Measurements from ENCODE around the gene RASIP1.
"Not testable (repeated sequence)": the region's sequence is repeated elsewhere in the genome, so short reads cannot be mapped to it uniquely, and the experiment has no call there.

RASIP1 gene

DNA sequence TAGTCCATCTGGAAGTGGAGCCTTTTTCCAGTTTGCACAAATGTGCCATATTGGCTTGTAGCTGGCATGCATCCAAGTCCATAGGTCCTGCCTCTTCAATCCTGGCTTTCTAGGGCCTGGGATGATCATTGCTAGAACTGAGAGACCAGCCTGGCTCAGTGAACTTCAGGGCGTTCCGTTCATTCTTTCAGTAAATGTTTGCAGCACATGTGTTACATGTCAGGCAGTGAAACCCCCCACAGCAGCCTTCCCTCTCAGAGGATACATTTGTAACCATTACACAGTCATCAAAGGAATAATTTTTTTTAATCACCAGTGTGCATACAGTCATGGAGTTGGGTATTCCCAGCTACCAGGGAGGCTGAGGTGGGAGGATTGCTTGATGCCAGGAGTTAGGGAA, 35.0 kb downstream of the RASIP1 start:
- no peak for DNase-seq (ENCODE audit: low read depth)

DNA sequence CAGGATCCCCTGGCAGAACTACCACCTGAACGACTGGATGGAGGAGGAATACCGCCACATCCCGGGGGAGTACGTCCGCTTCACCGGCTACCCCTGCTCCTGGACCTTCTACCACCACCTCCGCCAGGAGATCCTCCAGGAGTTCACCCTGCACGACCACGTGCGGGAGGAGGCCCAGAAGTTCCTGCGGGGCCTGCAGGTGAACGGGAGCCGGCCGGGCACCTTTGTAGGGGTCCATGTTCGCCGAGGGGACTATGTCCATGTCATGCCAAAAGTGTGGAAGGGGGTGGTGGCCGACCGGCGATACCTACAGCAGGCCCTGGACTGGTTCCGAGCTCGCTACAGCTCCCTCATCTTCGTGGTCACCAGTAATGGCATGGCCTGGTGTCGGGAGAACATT, 37.1 kb downstream of the RASIP1 start:
- no peak for DNase-seq (ENCODE audit: low read depth)

DNA sequence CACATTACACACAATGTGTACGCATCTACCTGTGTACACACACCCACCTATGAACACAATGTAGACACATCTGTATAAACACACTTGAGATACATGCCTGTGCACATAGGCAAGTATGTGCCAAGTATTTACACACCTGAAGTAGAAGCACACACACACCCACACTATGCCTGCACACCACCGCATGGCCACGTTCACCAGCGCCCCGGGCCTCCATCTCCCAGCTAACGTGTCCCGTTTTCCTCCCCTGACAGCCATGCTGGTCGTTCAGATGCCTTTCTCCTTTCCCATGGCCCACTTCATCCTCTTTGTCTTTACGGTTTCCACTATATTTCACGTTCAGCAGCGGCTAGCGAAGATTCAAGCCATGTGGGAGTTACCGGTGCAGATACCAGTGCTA, 37.7 kb downstream of the RASIP1 start:
- DNase-seq (ENCODE audit: low read depth): no peak

- no peak for DNase-seq (ENCODE audit: low read depth)
Observed at GRCh38 chr19:48698046-48698445, 42.4 kb downstream of the RASIP1 start.

DNA sequence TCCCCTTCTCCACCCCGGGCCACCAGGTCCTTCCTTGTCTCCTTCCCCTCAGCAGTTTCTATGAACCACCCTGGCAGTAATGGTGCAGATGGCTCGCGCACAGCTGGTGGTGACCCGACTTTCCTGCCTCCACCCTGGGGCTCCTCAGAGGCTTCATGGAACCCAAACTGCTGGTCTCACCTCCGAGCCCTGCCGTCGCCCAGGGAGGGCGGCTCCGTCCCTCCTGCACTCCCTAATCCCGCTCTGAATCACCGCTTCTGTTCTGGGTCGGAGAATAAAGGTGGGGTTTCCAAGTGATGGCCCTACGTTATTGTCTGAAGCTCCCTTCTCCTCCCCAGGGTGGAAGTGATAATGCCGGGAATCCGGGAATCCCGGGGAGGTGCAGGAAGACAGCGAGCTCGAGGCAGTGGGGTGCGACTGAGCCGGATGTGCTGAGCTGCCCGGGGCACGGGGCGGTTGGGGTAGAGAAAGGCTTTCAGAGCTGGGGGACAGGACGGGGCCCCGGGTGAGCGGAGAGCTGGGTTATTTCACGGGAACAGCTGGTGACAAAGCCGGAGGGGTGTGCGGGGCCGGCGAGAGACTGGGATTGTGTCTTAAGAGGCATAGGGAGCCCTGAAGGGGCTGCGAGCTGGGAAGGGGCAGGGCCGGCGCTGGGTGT, 43.9 kb downstream of the RASIP1 start:
- DNase-seq (ENCODE audit: low read depth): peak; percentile 11

DNA sequence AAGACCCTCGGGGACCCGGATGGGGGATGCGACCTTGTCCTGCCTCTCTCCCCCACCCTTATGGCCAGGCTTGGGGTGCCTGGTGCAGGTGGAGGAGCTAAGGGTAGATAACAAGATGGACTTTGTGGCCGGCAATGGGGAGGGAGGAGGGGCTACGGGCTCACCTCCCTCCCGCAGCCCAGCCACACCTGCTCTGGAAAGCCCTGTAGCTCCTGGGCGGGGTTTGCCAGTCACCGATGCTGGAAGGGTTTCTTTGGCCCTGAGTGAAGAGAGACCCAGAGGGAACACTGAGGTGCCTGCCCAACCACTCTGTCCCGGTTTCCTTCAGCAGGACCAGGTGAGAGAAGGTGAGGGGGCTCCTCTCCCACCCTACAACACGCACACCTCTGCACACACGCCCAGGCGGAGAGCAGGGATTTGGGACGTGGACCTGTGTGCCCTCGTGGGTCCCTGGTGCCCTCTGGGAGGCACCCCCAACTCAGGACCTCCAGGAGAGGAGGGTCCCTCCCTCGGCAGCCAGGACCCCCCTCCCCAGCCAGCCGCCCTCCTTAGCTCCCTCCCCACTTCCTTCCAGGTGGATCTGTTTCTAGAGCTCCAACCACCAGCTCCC, 44.6 kb downstream of the RASIP1 start, which contains the start of gene FUT2:
FUT2 (plus strand) TSS at position 229 of the 610 bp plus-strand sequence. CDS start 6,986 bp downstream, outside the sequence.
- no peak for DNase-seq (ENCODE audit: low read depth)

GRCh38 chr19:48693629-48694028, 46.8 kb downstream of the RASIP1 start:
- not testable (repeated sequence) for DNase-seq (ENCODE audit: low read depth)

- no peak for DNase-seq (ENCODE audit: low read depth)
Observed at GRCh38 chr19:48689449-48689848, 51.0 kb downstream of the RASIP1 start.

DNA sequence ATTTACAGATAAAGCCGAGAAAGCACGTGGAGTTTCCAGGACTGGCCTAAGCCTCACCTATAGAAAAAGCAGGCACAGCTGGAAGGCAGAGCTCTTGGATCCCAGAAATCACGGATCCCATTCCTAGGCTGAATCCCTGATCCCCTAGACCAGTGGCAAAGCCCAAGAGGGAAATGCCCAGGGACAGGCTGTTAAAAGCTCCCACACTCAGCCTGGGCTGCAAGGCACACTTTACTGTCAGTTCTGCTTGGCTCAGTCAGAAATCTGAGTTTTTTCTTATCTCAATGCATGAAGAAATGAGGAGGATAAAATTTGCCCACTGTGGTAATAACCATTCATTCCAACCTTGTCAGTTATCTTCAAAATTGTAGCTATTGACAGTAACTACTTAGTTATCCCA, 52.6 kb downstream of the RASIP1 start:
- no peak for DNase-seq (ENCODE audit: low read depth)

DNA sequence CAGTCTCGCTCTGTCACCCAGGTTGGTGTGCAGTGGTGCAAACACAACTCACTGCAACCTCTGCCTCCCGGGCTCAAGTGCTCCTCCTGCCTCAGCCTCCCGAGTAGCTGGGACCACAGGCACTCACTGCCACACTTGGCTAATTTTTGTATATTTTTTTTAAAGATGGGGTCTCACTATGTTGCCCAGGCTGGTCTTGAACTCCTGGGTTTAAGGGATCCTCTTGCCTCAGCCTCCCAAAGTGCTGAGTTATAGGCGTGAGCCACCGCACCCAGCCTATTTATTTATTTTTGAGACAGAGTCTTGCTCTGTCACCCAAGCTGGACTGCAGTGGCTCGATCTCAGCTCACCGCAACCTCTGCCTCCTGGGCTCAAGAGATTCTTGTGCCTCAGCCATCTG, 53.8 kb downstream of the RASIP1 start:
- not testable (repeated sequence) for DNase-seq (ENCODE audit: low read depth)

GRCh38 chr19:48686088-48686487, 54.3 kb downstream of the RASIP1 start:
- DNase-seq (ENCODE audit: low read depth): no peak

DNA sequence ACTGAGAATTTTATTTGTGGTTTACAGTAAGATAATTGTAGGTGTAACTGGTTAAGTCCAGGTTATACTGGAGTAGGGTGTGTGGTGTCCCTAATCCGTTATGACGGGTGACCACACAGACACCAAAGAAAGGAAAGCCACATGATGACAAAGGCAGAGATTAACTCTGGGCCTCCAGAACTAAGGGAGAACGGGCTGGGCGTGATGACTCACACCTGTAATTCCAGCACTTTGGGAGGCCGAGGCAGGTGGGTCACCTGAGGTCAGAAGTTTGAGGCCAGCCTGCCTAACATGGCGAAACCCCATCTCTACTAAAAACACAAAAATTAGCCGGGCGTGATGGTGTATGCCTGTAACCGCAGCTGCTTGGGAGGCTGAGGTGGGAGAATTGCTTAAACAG, 54.8 kb downstream of the RASIP1 start:
- no peak for DNase-seq (ENCODE audit: low read depth)

DNA sequence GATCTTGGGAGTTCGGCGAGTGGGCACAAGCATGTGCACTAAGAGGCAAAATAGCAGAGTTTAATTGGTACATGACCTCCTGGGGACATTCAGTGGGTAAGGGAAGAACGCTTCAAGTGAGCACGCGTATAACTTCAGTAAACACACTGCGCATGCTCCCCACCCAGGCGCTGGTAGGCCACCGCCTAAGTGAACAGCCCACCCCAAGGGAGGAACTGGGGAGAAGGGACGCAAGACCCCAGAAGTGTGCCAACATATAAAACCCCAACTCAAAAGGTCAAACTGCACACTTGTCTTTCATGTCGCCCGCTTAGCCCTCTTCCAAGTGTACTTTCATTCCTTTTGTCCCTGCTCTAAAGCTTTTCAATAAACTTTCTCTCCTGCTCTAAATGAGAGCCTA, 57.1 kb downstream of the RASIP1 start:
- DNase-seq (ENCODE audit: low read depth): peak; percentile 14

GRCh38 chr19:48681127-48681470, 59.3 kb downstream of the RASIP1 start:
- DNase-seq (ENCODE audit: low read depth): no peak

GRCh38 chr19:48680436-48681126, 59.8 kb downstream of the RASIP1 start:
- DNase-seq (ENCODE audit: low read depth): no peak

GRCh38 chr19:48680006-48680405, 60.4 kb downstream of the RASIP1 start:
- not testable (repeated sequence) for DNase-seq (ENCODE audit: low read depth)

GRCh38 chr19:48678201-48678600, 62.2 kb downstream of the RASIP1 start:
- no peak for DNase-seq (ENCODE audit: low read depth)

GRCh38 chr19:48676887-48677286, 63.5 kb downstream of the RASIP1 start:
- DNase-seq (ENCODE audit: low read depth): no peak

DNA sequence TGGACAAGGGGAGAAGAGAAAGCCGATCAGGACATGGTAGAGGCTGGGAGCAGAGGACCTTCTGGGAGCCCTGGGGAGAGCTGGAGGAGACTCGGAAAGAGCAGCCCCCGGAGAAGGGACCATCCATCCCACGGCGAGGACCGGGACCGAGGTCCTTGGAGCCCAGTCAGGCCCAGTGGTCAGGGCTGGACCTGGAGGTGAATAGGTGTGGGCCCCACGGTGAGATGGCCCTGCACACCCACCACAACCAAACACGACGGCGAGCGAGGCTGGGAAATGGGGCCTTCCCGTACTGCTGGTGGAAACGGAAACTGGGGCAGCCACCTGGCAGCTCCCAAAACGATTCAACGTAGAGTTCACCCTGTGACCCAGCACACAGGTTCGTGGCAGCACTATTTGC, 63.9 kb downstream of the RASIP1 start:
- no peak for DNase-seq (ENCODE audit: low read depth)

GRCh38 chr19:48674921-48675824, 65.2 kb downstream of the RASIP1 start:
- peak; percentile 58 for DNase-seq (ENCODE audit: low read depth)

DNA sequence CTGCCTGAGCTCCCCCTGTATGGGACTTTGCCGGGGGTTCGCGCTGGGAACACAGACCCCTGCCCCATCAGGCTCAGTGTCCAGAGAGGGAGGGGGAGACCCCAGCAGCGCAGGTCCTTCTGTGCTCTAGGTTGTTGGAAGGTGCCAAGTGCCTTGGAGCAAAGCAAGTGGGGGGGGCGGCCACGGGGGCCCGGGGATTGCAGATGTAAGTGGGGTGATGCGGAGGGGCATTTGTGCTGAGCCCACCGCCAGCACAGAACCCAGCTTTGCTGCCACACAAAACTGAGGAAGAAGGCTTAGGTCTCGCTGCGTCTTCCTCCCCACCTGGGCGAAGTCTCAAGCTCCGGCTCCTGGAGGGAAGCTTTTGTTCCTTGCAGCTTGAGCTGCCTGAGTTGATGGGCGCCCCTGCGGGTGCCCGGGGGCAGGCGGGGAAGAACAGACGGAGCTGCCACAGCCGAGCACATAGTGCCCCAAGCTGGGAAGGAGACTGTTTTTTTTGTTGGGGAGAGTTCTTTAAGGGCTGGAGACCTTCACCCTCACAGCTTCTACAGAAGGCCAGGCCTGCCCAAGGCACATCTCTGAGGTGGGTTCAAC, 66.1 kb downstream of the RASIP1 start:
- no peak for DNase-seq (ENCODE audit: low read depth)
